Measurements from ENCODE around the gene PRDM16. TPM values are rescaled to one million over a fixed set of nuclear protein-coding genes. Genes with fewer than 3 reads are reported as not detected.

Gene PRDM16
- total RNA-seq, 1 donor from 2014 or later, result 0.07 TPM

GRCh38 chr1:3408751-3409266, 339.8 kb downstream of the PRDM16 start:
- intact Hi-C loops (cut with micrococcal nuclease), result no loop called here

GRCh38 chr1:3409366-3410141, 340.6 kb downstream of the PRDM16 start:
- intact Hi-C loops (cut with micrococcal nuclease), result no loop called here

DNA sequence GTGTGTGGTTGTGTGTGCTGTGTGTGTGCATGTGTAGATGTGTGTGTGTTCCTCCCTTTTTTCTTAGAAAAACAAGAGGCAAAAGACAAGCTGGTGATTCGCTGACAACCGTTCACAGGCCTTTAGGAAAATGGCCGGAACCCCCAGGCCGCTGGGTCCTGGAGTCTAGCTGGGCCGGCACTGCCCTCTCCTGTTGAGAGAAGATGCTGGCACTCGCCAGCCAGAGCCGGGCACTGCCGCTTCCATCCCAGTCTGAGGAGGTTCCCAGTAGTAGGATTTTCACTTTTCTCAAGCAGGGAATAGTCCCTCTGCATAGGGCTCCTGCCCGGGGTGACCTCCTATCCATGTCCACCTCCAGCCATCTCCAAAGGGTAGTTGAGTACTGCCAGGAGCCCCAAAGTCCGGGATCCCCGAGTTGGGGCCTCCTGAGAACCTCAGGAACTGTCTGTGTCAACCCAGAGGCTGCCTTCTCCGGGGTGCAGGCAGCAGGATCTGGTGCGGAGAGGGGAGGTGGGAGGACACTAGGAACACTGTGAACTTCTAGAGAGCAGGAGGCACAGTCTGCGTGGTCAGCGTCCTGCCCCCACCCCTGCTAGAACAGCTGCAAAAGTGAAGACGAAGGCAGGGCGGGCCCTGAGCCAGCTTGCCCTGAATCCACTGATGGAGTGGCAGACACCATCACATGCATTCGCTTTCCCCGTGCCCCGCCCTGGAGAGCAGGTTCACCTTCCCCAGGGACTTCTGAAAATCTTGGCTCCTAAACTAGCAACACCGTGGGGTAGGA, 341.3 kb downstream of the PRDM16 start:
- intact Hi-C loops (cut with micrococcal nuclease), result no loop called here

DNA sequence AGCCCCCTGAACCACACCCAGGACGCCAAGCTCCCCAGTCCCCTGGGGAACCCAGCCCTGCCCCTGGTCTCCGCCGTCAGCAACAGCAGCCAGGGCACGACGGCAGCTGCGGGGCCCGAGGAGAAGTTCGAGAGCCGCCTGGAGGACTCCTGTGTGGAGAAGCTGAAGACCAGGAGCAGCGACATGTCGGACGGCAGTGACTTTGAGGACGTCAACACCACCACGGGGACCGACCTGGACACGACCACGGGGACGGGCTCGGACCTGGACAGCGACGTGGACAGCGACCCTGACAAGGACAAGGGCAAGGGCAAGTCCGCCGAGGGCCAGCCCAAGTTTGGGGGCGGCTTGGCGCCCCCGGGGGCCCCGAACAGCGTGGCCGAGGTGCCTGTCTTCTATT, 342.8 kb downstream of the PRDM16 start:
- intact Hi-C loops (cut with micrococcal nuclease), result no loop called here

GRCh38 chr1:3412376-3412775, 343.4 kb downstream of the PRDM16 start:
- intact Hi-C loops (cut with micrococcal nuclease), result no loop called here

GRCh38 chr1:3413975-3414710, 345.1 kb downstream of the PRDM16 start:
- intact Hi-C loops (cut with micrococcal nuclease), result no loop called here

- intact Hi-C loops (cut with micrococcal nuclease), result no loop called here
Measured at GRCh38 chr1:3415260-3416090, 346.5 kb downstream of the PRDM16 start.

- intact Hi-C loops (cut with micrococcal nuclease), result no loop called here
Measured at GRCh38 chr1:3417082-3417739, 348.2 kb downstream of the PRDM16 start.

DNA sequence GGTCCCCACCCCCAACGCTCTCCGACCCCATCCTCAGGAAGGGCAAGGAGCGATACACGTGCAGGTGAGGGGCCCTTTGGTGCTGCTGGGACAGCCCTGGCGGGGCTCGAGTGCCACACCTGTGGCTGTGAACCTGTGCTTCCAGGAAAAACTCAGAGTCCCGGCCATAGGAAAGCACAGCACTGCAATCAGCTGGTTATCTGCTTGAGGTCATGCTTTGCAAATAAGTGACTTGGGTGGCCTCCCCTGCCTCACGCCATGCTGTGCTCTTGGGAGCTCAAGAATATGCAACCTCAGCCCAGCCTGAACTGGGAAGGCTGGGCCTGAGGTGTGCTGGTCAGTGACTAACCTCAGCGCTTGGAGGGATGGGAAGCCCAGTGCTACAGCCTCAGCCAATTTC, 348.9 kb downstream of the PRDM16 start:
- intact Hi-C loops (cut with micrococcal nuclease), result no loop called here

GRCh38 chr1:3418600-3418999, 349.6 kb downstream of the PRDM16 start:
- intact Hi-C loops (cut with micrococcal nuclease), result no loop called here

- intact Hi-C loops (cut with micrococcal nuclease), result no loop called here
Measured at GRCh38 chr1:3419415-3420204, 350.6 kb downstream of the PRDM16 start.

DNA sequence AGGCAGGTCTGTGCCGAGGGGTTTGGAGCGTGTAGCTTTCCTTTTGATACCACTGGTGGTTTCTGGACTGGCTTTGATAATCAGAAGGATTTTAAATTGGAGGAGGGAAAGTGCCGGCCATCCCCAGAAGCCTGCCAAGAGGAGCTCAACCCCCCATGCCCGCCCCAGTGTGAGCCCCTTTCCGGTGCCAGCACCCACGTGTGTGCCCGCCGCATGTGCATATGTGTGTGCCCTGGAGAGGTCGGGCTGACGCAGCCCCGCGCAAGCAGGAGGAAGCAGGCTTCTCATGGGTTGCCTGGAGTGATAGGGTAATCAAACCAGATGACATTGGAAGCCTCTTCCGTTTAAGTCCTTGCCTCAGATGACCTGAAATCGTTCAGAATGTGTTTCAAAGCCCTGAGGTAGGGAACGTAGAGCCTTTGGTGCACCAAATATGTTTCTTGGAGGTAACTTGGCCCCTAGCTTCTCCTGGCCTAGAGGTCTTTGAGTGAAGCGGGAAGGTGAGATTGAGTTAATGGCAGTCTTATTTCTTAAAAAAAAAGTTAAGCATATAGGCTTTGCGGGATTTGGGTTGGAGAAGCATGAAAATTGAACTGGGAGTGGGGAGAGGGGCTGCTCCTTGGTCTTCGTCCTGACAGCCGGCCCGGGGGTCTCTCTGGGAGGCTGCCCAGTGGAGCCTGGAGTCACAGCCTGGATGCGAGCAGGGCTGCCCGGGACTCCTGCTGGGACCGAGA, 351.4 kb downstream of the PRDM16 start:
- intact Hi-C loops (cut with micrococcal nuclease), result no loop called here

DNA sequence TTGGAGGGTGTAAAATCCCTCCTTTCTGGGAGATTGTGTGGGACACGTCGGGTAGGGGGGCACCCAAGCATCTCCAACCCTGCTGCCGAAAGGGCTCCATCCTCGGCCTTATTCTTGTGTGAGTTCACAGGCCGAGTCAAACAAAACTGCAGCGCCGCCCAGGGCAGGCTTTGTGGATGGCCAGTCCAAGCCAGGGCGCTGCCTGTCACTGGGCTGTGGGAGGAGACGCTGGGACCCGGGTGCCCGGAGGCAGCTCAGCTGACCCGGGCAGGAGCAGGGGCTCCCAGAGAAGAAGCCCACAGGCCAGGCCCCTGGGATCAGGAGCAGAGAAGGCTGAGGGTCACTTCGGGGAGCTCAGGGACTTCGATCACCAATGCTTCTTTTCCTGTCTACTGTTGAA, 353.6 kb downstream of the PRDM16 start:
- intact Hi-C loops (cut with micrococcal nuclease), result no loop called here

GRCh38 chr1:3423245-3423829, 354.3 kb downstream of the PRDM16 start:
- intact Hi-C loops (cut with micrococcal nuclease), result no loop called here

GRCh38 chr1:3423896-3424611, 355.1 kb downstream of the PRDM16 start:
- intact Hi-C loops (cut with micrococcal nuclease), result loop anchor here (2.0 kb wide), 1 partner anchor 411 kb away; no protein-coding TSS in a partner anchor

- intact Hi-C loops (cut with micrococcal nuclease), result loop anchor here (2.0 kb wide), 1 partner anchor 413 kb away; no protein-coding TSS in a partner anchor
Measured at GRCh38 chr1:3425486-3426215, 356.6 kb downstream of the PRDM16 start.

- intact Hi-C loops (cut with micrococcal nuclease), result no loop called here
Measured at GRCh38 chr1:3426956-3427535, 358.0 kb downstream of the PRDM16 start.

Measured in T-helper 1 cell treated with Interleukin-12 subunit alpha and Interleukin-12 subunit beta and Interleukin-4 antibody, amounts not matched to agents 30 ng/mL and 1 ng/mL, for 36 hours (primary cell).